Epidermal melanocyte (primary cell): ENCODE results near the gene BRIP1.
"Not testable (repeated sequence)": the region's sequence is repeated elsewhere in the genome, so short reads cannot be mapped to it uniquely, and the experiment has no call there.

ENCODE experiments used
- DNase-seq: peaks from one replicate; pipeline ENCODE4 v3.0.0; 2011; ENCODE audit warnings: low spot score; ENCODE audit not compliant: insufficient read length

Gene BRIP1

DNA sequence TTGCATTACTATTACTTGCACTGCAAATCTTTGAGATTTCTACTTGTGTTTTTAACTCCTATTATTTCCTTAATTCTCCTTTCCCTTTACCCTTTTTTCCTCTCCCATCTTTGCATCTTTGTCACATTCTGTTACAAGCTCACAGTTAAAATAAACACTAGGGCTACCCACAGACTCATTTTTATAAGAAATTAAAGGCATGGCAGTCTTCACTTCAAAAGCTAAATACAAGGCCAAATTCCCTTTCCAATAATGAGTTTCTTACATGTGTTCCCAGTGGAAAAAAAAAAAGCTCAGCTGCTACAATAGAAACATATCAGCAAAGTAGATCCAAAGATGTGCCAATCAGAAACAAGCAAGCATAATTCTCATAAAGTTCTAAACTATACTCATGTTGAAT, 3.7 kb upstream of the BRIP1 start:
- no peak for DNase-seq

DNA sequence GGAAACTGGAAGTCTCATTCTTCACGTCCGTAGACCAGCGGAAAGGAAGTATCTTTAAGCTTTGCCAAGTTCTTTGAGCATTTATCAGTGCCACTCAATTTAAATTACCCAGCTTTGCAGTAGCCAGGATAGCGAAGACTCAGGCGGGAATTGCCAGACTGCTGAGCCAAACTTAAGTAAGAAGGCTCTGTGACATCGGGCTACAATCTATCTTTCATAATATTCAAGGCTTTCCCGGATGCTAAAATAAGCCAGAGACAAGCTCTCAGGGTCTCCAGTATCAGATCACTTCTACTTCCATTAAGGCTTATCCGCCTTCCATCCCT, 436 bp upstream of the BRIP1 start:
- DNase-seq = no peak

DNA sequence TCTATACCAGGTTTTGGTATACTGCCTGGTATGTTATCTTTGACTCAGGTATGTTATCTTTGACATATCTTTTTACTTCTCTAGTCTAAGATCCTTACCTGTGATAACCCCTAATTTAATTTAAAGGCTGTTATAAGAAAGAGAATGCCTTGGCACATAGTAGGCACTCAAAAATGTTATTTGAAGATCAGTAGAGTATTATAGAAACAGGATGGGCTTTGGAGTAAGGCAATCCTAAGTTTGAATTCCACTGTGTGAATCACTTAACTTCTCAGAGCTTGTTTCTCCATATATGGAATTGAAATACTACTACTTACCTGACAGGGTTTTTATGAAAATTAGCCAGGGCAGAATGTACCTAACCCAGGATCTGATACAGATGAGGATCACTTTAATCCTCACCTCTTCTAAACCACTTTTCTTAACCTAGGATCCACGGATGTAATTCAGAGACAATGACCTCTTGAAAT, 1.2 kb downstream of the BRIP1 start:
- DNase-seq = no peak

DNA sequence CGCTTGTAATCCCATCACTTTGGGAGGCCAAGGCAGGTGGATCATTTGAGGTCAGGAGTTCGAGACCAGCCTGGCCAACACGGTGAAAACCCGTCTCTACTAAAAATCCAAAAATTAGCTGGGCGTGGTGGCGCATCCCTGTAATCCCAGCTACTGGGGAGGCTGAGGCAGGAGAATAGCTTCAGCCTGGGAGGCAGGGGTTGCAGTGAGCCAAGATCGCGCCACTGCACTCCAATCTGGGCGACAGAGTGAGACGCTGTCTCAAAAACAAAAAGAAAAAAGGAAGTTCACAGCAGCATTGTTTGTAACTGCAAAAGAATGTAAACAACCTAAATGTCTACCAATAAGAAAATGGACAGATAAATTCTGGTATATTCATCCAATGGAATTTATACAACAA, 2.9 kb downstream of the BRIP1 start:
- DNase-seq = not testable (repeated sequence)

DNA sequence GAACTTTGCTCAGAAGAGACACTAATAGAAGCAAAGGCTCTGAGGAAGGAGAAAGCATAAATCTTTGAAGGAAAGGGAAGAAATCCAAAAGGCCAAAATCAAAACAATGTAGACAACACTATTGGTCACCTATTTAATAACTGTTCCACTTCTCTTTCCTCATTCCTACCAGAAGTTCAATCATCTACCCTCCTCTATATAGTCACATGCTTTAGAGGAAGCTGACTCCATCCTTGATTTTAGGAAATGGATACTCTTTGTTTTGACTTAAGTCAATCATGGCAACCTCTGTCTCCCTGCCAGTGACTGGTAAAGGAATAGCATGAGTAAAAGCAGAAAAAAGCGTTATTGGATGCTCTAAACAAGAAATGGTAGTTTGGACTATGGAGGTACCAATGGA, 7.3 kb downstream of the BRIP1 start:
- no peak for DNase-seq

DNA sequence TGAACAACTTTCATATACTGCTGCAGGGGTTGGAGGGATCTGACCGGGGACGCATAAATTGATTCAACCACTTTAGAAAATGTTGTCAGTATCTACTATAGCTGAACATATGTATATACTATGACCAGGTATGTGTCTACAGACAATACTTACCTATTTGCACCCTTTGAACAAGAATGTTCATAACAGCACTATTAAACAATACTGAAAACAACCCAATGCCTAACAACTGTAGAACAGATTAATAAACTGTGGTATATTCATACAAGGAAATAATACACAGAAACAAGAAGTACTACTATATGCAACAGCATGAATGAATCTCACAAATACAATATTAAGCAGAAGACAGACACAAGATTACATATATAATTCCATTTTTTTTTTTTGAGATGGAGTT, 10.5 kb downstream of the BRIP1 start:
- no peak for DNase-seq

DNA sequence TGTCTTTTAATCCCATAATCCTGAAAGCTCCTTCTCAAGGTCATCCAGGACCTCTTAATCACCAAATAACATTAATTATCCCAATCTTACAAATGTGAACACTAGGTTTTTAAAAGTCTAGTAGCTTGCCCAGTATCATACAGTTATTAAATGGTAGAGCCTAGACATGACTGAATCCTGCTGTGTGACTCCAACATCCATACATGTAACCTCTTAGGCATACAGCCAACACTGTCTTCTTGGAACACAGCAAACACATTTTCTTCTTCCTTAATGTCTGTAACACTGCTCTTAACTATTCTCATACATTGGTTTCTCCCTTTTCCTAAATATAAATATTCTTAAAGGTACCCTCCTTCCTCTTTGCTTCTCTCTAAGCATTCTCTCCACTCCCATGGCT, 13.7 kb downstream of the BRIP1 start:
- DNase-seq = no peak

DNA sequence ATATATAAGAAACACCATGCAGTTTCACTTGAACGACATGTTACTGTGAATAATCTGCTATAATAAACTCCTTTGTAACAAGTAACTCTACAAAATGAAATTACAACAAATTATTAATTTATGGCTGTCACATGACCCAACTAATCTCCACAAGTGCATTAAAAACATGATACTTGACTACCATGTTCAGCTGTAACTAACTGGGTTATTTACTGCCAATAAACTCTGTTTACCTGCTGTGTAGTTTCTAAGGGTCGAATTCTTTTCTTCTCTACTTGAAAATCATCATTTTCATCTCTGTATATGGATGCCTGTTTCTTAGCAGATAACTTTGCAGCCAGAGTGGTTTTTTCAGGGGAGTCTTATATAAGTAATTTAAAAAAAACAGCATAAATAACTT, 14.4 kb downstream of the BRIP1 start:
- DNase-seq = no peak

DNA sequence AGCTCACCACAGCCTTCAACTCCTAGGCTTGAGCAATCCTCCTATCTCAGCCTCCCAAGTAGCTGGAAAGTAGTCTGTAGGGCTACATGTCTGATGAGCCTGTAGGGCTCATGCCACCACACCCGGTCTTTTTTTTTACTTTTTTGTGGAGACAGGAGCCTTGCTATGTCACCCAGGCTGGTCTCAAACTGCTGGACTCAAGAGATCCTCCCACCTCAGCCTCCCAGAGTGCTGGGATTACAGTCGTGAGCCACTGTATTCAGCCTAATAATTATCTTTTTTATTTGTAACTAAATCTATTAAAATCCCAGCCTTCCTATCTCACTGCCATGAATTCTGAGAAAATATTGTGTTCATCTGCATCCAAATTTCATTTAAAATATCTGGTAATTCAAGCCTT, 15.1 kb downstream of the BRIP1 start:
- DNase-seq = no peak

DNA sequence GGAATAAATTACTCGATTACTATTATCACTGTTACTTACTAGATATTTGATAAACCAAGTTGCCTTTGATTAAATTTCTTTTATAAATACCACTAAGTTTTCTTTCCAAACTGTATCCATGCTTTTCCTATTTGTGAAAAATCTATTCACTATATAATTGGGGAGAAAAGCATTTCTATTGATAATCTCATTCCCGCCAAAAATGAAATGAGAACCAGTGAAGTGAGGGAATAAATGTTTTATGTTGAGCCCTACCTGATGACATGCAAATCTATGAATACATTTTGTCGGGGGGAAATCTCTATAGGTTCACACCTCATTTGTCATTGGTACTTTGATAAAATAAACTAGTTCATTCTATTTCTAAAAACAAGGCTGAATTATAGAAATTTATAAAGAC, 15.7 kb downstream of the BRIP1 start:
- DNase-seq = no peak

DNA sequence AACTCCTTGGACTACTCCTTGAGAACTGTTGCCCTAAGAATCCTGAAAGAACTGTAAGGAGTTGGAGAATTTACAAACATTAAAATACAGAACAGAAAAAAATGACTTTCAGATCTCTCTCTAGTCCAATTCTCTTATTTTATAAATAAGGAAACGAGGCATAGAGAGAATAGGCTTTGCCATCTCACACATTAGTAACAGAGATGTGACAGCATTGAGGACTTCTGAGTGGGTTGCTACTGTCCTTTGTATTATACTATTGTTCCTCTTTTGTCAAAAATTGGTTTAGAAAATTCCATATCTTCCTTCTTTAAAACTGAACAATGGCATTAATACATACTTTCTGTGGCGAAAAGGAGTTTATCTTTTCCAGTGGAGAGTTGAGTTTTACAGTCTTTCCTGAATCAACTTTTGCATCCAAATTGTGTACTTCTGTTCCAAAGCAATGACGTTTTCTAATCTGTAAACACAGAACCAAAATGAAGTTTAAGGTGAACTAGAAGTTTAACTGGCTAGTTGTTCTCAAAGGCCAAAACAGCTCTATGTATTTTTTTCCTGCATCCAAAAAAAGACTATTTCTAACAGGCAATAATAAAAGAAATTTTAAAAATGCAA, 16.5 kb downstream of the BRIP1 start:
- no peak for DNase-seq

DNA sequence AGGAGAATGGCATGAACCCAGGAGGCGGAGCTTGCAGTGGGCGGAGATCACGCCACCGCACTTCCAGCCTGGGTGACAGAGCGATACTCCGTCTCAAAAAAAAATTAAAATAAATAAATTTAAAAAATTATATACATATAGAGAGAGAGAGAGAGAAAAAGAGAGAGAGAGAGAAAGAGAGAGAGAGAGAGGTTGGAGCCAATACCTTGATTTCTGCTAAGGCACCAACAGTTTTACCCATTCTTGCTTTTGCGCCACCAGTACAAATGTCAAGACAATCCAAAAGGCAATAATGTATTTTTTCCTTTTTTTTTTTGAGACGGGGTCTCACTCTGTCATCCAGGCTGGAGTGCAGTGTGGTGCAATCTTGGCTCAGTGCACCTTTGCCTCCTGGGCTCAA, 17.2 kb downstream of the BRIP1 start:
- DNase-seq = no peak

DNA sequence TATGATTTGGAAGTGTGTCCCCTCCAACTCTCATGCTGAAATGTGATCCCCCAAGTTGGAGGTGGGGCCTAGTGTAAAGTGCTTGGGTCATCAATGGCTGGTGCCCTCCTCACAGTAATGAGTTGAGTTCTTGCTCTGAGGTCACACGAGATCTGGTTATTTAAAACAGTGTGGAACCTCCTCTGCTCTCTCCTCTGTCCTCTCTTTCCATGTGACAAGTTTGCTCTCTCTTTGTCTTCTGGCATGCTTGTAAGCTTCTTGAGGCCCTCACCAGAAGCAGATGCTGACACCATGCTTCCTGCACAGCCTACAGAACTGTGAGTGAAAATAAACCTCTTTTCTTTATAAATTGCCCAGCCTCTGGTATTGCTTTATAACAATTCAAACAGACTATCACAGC, 19.9 kb downstream of the BRIP1 start:
- DNase-seq = no peak

DNA sequence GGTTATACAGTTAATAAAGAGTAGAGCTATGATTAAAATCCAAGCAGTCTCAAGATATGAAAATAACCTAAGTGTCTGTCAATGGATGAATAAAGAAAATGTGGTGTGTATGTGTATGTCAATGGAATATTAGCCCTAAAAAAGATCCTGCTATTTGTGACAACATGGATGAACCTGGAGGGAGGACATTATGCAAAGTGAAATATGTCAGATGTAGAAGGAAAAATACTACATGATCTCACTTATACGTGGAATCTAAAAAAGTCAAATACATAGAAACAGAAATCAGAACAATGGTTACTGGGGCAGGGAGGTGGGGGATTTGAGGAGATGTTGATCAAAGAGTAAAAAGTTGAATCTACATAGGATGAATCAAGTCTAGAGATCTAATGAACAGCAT, 20.4 kb downstream of the BRIP1 start:
- DNase-seq = no peak

DNA sequence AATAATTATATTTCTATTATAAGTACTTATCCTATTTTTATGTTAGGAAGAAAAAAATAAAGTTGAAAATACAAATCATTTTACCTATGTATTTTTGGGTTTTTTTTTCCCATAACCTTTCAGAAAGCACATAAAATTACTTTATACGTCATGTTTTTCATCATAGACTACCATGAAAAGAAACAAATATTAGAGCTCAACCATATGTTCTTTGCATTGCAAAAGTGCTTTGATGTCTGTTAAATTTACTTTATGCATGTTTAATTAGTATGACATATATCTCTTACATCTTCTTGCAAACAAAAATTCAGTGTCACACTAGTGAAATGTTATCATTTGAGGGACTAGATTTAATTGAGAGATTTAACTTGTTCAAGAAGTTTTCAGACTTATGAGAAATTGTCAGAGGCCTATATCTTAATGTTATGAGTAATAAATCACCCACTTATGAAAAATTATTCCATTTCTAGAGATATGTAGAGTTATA, 24.0 kb downstream of the BRIP1 start:
- no peak for DNase-seq

DNA sequence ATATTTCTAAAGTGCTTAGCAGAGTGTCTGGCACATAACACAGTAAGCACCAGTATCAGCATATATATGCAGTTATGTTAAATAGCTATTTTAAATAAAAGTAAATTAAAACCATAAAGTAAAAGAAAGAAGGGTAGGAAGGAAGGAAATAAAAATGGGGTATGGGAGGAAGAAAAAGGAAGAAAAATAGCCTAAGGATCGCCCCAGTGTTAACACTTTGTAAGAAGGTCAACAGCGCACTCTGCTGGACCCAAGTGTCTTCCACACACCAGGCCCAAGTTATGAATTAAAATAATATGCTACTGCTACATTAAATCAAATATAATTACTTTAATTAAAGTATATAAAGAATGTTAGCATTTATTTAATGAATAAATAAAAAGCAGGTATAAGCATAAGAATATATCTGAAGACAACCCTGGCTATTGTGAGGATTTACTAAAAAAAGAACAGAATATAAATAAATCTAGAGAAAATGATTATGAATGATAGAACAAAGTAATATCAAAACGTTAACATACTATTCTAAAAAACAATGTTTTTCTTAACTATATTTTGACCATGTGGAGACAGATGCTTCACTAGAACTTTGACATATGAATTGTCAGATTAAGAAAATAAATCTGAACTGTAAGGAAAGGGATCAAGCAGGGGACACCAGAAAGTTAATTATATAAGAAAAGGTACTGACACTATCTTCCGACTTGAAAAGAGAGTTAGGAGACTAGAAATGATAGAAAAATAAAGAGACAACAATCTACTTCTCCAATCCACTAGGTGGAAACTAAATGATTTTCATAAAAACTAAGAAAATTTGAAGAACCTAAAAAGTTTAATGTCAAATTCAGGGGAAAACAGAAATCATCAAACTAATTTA, 25.9 kb downstream of the BRIP1 start:
- DNase-seq = no peak

DNA sequence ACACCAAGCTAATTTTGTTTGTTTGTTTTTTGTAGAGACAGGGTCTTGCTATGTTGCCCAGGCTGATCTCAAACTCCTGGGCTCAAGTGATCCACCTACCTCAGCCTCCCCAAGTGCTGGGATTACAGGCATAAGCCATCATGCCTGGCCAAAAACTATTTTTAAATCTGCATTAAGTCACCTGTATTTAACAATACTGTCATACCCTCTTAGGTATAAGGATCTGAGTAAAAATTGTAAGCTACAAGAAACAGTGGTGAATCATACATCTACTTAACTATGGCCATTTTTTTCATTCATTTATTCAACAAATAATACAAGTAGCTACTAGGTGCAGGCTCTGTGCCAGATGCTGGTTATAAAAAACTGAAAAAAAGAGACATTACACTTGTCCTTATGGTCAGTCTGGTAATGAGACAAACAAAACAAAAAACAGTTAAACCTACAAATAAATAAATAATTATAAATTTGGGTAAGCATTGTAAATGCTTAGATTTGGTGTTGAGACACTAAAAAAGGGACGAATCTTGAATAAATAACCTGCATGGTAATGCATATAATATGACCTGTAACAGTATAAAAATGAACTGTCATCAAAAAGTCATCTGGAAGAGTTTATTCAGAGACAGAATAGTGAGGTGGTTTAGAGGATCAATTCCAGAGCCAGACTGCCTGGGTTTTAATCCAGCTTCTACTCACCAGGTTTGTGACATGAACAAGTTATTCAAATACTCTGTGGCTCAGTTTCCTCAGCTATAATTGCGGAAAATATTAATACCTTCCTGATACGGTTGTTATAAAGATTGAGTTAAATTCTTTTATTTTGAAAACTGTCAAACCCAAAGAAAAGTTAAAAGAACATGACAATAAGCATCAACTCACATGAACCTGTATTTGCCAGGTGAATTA, 26.8 kb downstream of the BRIP1 start:
- no peak for DNase-seq

DNA sequence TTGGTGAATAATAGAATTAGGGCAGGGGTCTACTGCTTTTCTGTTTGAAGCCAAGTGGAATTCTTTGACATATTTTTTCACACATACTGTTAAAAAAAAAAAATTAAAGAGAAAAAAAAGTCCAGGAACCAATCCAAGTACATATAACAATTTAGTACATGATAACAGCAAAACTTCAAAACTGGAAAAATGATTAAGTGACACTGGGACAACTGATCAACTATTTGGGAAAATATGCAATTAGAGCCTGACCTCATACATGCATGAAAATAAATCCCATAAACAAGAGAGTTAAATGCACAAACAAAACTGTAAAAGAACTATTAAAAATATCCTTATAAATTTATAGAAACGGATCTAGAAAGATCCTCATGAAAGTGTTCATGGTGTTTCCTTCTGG, 27.7 kb downstream of the BRIP1 start:
- no peak for DNase-seq

DNA sequence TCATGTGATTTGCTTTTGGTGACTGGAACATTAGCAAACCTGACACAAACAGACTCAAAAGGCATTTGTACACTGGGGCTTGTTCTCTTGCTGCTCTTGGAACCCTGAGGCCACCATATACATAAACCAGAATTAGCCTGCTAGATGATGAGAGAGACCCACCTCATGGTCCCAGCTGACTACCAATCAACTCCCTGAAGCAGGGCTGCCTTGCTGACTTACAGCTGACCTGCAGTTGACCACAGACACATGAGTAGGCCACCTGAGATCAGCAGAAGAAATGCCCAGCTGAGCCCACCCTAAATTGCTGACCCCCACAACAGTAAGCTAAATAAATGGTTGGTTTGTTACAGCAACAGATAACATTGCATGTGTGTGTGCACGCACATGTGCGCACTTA, 28.7 kb downstream of the BRIP1 start:
- no peak for DNase-seq

DNA sequence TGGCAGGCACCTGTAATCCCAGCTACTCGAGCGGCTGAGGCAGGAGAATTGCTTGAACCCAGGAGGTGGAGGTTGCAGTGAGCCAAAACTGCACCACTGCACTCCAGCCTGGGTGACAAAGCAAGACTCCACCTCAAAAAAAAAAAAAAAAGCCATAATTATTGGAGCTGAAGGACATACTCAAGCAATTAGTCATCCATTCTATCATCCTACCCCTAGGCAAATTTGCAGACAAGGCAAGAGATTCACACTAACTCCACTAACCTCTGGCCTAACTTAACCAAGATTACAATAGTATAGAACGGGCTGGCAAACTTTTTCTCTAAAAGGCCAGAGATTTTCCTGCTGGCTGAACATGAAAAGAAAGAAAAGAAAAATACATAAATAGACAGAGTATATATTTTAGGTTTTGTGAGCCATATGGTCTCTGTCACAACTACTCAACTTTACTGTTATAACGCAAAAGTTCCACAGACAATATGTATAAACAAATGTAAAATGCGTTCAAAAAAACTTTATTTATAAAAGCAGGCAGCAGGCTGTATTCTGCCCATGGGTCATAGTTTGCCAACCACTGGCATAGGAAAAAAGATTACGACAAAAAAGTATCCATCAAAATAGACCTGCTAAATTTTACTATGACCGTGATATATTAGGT, 29.7 kb downstream of the BRIP1 start:
- peak; percentile 29 for DNase-seq

DNA sequence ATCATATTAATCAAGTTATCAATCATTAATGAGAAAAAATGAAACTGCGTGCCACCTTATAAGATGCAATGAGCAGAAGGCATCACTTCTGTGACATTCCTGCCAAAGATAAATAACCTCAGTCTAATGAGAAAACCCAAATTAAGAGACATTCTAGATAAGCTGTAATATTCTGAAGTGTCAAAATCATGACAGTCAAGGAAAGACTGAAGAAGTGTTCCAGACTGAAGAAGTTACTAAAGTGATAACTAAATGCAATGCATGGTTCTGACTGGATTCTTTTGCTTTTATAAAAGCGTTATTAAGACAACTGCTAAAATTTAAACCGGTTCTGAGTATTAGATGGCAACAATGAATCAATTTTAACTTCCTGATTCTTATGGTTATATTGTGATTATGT, 30.9 kb downstream of the BRIP1 start:
- DNase-seq = no peak
